ENCODE data around the gene MACROD2.

Gene MACROD2

GRCh38 chr20:15253431-15253830 lies 1258.1 kb downstream of the MACROD2 start:
- DNase-seq, result no peak

DNA sequence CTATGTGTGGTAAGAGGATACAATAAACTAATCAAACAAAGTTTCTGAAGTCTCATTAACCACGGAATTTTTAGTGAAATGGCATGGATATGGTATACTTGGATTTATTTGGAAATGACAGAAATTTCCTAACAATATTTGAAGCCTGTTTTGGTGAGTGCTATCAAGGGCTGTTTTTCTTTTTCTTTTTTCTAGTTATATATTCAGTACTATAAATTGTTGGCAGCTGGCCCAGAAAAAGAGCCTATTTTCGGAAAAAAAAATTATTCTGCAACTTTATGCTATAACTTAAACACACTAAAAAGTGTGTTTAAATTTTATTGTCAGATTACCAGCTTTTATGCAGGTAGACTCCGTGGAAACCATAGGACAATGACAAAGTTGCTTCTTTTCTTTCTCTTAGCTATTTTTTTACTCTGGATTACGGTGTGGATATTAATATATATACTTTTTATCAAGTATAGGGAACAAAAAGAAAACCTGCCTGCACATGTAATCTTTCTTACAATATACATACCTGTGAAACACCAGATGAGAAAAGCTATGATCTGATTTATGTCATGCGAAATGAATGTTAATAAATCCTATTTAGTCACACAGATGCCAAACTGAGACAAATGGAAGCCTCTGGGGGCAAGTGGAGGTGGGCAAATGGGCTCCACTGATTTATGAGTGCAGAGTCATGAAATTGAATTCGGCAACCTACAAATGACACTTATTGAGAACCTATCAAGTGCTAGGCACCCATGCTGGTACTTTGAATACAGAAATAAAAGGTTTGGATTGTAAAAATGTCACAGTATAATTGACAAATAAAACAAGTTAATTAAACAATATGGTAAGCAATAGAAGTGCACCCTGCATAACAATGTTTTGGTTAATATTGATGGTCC lies 1261.6 kb downstream of the MACROD2 start:
- DNase-seq, result no peak

DNA sequence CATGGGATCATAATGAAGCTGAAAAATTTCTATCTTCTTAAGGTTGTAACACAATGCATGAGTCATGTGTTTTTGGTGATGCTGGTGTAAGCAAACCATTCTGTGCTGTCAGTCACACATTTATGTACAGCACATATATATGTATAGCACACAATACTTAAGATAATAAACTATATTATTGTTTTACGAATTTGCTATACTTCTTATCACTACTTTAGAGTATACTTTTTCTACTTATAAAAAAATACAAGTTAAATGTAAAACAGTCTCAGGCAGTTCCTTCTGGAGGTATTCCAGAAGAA lies 1262.2 kb downstream of the MACROD2 start:
- no peak for DNase-seq

GRCh38 chr20:15265581-15266309 lies 1270.4 kb downstream of the MACROD2 start:
- no peak for DNase-seq

- no peak for DNase-seq
These were observed 1272.6 kb downstream of the MACROD2 start for GRCh38 chr20:15267935-15268334.

- DNase-seq, result no peak
These were observed 1282.7 kb downstream of the MACROD2 start for GRCh38 chr20:15278041-15278440.

DNA sequence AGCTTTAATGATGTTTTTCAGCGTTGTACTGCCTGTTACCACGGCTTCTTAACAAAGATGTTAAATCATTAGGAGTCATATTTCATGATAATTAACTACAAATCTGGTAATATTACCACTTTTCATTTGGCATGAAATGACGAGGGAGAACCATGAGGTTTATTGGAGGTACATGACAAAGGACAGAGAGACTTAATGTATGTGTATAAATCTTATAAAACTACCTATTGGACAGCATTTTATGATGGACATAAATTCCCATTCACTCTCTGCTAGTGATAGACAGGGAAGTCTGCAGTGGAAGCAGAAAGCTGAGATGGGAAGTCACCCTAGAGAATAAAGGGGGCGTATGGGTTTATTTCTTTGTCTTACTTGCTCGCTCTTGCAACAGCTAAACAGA lies 1292.0 kb downstream of the MACROD2 start:
- DNase-seq, result no peak

DNA sequence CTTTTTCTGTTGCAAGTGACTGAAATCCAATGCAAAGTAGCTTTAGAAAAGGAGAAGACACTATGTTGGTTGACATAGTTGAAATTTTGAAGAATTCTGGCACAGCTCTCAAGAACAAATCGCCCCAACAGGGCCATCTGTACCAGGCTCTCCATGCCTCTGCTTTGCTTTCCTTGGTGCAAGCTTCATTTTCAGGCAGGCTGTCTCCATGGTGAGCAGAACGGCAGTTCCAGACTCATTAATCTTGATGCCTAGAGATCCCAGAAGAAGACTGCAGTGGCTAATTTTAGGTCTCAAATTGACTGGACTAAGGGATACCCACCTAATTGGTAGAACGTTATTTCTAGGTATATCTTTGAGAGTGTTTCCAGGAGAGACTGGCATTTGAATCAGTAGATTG lies 1292.8 kb downstream of the MACROD2 start:
- DNase-seq, result no peak

GRCh38 chr20:15289337-15289736 lies 1294.0 kb downstream of the MACROD2 start:
- DNase-seq, result no peak

GRCh38 chr20:15292405-15292804 lies 1297.1 kb downstream of the MACROD2 start:
- DNase-seq, result no peak

- DNase-seq, result no peak
These were observed 1301.1 kb downstream of the MACROD2 start for GRCh38 chr20:15296422-15296821.

GRCh38 chr20:15297059-15297875 lies 1302.0 kb downstream of the MACROD2 start:
- DNase-seq, result peak in 1 of 2 experiments; percentile 51

DNA sequence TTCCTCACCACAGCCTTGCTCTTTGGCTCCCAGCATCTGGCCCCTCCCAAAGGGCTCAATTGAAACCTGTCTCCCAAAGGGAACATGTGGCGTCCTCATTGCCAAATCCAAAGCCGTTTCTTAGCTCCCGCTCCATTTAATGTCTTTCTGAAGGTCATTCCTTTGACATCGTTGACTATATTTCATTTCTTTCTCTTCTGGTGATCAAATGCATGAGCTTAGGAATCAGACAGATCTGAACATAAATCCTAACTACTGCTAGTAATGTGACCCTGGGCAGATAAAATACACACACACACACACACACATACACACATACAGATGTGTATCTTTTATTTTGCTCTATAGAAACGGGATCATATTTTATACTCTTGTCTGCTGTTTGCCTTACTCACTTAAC lies 1306.8 kb downstream of the MACROD2 start:
- DNase-seq, result no peak

DNA sequence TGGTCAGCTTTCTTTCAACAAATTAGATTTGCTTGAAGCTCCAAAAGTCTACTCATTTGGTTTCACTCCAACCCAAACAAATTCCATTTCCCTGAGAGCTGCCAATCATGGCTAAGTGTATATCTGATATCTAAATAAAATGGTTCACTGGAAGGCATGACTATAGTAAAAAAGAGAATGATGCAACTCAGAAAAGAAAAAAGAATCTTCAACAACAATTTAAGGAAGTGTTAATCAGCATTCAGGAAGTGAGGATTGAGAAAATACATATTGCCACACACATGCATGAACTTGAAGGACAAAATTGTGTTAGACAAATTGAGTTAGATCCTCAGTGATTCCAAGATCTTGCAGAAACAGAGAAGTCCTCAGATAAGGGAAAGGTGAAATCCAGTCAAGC lies 1315.0 kb downstream of the MACROD2 start:
- no peak for DNase-seq

DNA sequence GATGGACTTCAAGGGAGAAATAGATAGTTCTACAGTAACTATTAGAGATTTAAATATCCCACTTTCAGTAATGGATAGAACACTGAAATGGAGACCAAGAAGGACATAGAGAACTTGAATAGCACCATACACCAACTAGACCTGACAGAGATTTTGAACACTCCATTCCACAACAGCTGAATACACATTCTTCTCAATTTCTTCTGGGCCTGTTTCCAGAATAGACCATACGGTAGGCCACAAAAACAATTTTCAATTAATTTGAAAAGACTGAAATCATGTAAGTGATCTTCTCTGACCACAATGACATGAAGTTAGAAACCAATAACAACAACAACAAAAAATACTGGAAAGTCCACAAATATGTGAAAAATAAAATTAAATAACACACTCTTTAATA lies 1321.2 kb downstream of the MACROD2 start:
- DNase-seq, result no peak

DNA sequence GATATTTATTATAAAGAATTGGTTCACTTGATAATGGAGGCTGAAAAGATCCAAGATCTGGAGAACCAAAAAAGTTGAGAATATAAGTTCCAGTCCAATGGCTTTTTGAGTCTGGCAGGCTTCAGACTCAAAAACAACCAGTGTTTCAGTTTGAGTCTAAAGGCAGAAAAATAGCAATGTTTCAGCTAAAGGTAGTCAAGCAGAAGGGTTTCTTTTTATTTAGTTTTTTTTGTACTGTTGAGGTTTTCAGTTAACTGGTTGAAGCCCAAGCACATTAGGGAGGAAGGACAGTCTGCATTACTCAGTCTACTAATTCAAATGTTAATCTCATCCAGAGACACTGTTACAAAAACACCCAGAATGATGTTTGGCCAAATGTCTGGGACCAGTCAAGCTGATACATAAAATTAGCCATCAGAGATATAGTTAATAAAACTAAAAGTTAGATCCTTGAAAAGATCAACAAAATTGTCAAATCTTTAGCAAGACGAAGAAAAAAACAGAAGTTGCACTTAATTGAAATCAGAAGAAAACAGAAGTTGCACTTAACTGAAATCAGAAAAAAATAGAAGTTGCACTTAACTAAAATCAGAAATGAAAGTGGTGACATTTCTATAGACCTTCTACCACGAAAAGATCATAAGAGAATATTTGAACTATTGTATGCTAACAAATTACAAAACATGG lies 1322.4 kb downstream of the MACROD2 start:
- no peak for DNase-seq

GRCh38 chr20:15318682-15319081 lies 1323.4 kb downstream of the MACROD2 start:
- DNase-seq, result no peak

DNA sequence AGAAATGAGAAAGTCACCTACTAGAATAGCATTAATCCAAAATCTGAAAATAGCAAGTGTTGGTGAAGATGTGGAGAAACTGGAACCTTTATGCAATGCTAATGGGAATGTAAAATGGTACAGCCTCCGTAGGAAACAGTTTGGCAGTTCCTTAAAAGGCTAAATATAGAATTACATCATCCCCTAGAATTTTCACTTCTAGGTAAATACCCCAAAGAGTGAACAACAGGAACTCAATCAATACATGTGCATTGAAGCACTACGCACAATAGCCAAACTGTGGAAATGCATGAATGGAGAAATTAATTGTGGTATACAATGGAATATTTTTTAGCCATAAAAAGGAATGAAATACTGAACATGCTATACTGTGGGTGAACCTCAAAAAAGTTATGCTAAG lies 1324.1 kb downstream of the MACROD2 start:
- no peak for DNase-seq

DNA sequence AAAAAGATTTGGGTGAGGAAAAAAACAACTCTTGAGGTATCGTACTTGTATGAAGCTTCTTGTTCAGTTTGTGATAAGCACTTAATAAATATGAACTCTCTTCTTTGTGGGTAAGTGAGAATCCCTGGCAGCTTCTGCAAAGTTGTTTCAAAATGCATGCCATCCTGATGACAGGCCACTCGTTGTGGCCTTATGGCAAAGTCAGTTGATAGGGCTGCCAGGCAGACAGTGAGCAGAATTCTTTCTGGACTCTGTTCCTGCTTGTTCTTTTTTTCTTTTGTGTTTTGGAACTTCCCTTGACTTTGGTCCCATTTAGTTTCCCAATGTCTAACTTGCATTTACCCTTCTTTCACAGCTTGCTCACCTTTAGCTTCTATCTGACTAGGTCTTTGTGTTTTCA lies 1325.6 kb downstream of the MACROD2 start:
- no peak for DNase-seq

GRCh38 chr20:15327123-15327522 lies 1331.8 kb downstream of the MACROD2 start:
- DNase-seq, result no peak

DNA sequence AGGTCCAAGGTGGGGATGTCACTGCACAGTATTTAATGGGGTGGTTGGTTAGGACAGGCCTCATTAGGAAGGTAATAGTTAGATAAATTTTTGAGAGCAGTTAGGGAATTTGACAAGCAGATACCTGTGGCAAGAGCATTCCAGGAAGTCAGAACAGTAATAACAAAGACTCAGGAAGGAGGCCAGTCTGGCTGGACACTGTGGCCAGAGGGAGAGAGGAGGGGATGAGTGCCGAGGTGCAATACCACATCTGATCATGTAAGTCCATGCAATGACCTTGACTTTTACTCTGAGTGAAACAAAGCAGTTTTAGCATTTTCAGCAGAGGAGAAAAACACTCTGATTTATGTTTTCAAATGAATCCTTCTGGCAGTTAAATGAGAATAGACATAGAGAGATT lies 1332.8 kb downstream of the MACROD2 start:
- no peak for DNase-seq

DNA sequence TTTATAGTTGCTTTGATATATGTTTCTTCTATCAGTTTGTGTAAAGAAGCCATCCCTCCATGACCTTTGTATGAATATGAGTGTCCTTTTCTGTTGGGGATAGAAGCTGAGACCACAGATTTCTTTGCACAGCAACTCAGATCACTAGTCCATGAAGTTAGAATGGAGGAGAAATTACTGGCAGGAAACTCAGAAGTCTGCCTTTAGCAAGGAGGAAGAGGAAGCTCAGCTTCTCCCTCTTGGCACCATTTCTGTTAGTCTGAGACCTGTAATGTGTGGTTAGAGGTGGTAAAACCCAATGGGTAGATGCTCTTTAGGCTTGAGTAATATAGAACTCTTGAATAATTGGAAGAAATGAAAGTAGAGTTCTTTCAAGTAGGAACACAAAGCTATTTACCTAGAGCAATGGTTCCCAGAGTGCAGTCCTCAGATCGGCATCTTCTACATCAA lies 1337.4 kb downstream of the MACROD2 start:
- no peak for DNase-seq

GRCh38 chr20:15333170-15333569 lies 1337.9 kb downstream of the MACROD2 start:
- no peak for DNase-seq
